Gastrocnemius medialis (tissue), 4 donors: ENCODE measurements around the gene PAK6.

Experiments used
- POLR2A ChIP-seq, 2 donors: fragments of 450-650 bp; IDR thresholded peaks; one replicate each; pipeline ENCODE4 v1.6.1; 2017; ENCODE audit warnings: antibody characterized with exemption in 2 of 2, mild to moderate bottlenecking in 2 of 2, moderate library complexity in 2 of 2
- TF ChIP-seq, protein P1 (sequence below), 5 experiments: fragments of 450-650 bp in 3 of 5; fragments of 200-600 bp in 2 of 5; sonication (generic) in 2 of 5; IDR thresholded peaks in 4 of 5; conservative IDR thresholded peaks in 1 of 5; 1 replicate in 4 of 5; 2 replicates in 1 of 5; pipeline ENCODE4 v1.5.1; 2016 to 2019; ENCODE audit warnings: antibody characterized with exemption in 5 of 5, mild to moderate bottlenecking in 3 of 5, moderate library complexity in 3 of 5

DNA sequence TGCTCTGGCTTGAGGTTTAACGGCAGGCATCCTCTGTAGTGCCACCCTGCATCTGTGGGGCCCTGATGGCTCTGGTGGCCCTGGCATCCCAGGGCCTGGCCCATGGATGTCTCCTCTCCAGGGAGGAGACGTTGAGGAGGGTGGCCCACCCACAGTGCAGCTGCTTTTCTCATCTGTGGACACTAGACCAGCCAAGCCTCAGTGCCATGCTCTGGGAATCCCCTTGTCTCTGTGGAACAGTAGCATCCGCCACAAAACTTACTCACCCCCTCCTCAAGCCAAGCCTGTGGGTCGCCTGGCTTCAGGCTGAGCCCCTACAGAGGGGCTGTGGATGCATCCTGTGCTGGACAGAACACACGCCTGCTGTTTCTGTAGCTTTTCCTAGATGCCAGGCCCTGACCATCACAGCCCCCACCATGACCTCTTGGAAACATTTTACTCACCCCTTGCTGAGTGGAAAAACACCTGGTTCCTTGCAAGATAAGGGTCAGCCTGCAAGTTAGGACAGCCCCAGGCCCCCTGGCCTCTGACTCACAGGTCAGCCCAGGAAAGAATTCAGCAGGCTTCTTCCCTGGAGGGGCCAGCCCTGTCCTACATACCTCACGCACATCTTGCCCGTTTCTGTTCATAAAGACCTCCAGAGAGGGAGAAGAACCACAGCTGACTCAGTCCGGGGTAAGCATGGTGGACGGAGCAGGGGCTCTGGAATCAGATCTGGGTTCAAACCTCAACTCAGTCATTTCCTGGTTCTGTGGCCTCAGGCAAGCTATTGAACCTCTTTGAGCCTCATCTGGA lies 19.0 kb downstream of the PAK6 start:
- TF ChIP-seq, protein P1, sequence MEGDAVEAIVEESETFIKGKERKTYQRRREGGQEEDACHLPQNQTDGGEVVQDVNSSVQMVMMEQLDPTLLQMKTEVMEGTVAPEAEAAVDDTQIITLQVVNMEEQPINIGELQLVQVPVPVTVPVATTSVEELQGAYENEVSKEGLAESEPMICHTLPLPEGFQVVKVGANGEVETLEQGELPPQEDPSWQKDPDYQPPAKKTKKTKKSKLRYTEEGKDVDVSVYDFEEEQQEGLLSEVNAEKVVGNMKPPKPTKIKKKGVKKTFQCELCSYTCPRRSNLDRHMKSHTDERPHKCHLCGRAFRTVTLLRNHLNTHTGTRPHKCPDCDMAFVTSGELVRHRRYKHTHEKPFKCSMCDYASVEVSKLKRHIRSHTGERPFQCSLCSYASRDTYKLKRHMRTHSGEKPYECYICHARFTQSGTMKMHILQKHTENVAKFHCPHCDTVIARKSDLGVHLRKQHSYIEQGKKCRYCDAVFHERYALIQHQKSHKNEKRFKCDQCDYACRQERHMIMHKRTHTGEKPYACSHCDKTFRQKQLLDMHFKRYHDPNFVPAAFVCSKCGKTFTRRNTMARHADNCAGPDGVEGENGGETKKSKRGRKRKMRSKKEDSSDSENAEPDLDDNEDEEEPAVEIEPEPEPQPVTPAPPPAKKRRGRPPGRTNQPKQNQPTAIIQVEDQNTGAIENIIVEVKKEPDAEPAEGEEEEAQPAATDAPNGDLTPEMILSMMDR (IDR thresholded peaks at IDR 0.05 in 4 of 5, conservative IDR thresholded peaks at IDR 0.05 in 1 of 5): no peak
- no peak for TF ChIP-seq POLR2A (IDR thresholded peaks at IDR 0.05)
